GM12891 (cell line): ENCODE measurements around the gene BTBD9.

Experiments
- DNase-seq: peaks from one replicate; pipeline ENCODE4 v3.0.0; 2011; ENCODE audit warnings: low spot score; ENCODE audit not compliant: insufficient read length
- FAIRE-seq: peaks from 2 replicates; lab custom pipeline; 2011; peaks lifted over from hg19 to GRCh38; lab: Jason Lieb, UNC
- PAX5 ChIP-seq: IDR thresholded peaks from 2 replicates; pipeline ENCODE4 v1.6.1; 2011; ENCODE audit warnings: low read length, moderate library complexity, mild to moderate bottlenecking; ENCODE audit not compliant: insufficient read depth, severe bottlenecking
- POLR2A ChIP-seq: IDR thresholded peaks from 2 replicates; pipeline ENCODE4 v1.6.1; 2011; ENCODE audit warnings: low read depth, low read length, control low read depth
- POLR2AphosphoS5 ChIP-seq: IDR thresholded peaks from 2 replicates; pipeline ENCODE4 v1.6.1; 2011; ENCODE audit warnings: low read depth, low read length, control low read depth
- POU2F2 ChIP-seq: IDR thresholded peaks from 2 replicates; pipeline ENCODE4 v1.6.1; 2011; ENCODE audit warnings: low read depth, mild to moderate bottlenecking, control low read depth, low read length, moderate library complexity
- SPI1 ChIP-seq: IDR thresholded peaks from 2 replicates; pipeline ENCODE4 v1.6.1; 2011; ENCODE audit warnings: low read depth, low read length, control low read depth
- TAF1 ChIP-seq: IDR thresholded peaks from 2 replicates; pipeline ENCODE4 v1.6.1; 2011; ENCODE audit warnings: low read depth, low read length, control low read depth

BTBD9 gene

DNA sequence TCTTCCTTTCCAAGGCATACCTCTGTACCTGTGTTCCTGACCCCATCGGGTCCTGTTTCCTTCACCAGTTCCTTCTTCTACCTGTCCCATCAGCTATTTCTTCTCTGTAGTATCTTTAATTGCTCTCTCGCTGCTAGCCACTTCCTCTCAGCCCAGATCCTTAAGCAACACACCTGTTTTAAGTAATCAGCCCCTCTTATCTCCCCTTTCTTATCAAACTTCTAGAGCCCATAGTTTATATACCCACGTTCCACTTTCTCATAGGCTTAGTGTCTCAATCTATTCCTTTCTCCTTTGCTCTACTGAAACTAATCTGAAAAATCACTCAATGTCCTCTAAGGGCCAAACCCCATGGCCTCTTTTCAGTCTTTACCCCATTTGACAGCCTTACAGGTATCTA lies 239.6 kb downstream of the BTBD9 start:
- no peak for DNase-seq
- FAIRE-seq: no peak
- TF ChIP-seq PAX5: no peak
- TF ChIP-seq POLR2AphosphoS5: no peak
- TF ChIP-seq SPI1: no peak
- no peak for TF ChIP-seq TAF1
- TF ChIP-seq POU2F2: no peak
- no peak for TF ChIP-seq POLR2A

- FAIRE-seq (no peak), DNase-seq (no peak)
Measured at GRCh38 chr6:38396209-38396608, 243.5 kb downstream of the BTBD9 start.

GRCh38 chr6:38393986-38394385 lies 245.7 kb downstream of the BTBD9 start:
- FAIRE-seq: no peak
- no peak for DNase-seq

More at GRCh38 chr6:38396209-38396608, 243.5 kb downstream of the BTBD9 start:
- TF ChIP-seq POLR2AphosphoS5 (no peak), POLR2A (no peak), PAX5 (no peak)

GRCh38 chr6:38391626-38392579 lies 247.8 kb downstream of the BTBD9 start:
- DNase-seq: no peak
- no peak for TF ChIP-seq POLR2A
- TF ChIP-seq TAF1: no peak
- TF ChIP-seq POU2F2: no peak
- no peak for TF ChIP-seq POLR2AphosphoS5
- TF ChIP-seq PAX5: no peak
- no peak for TF ChIP-seq SPI1
- FAIRE-seq: no peak

More at GRCh38 chr6:38393986-38394385, 245.7 kb downstream of the BTBD9 start:
- TF ChIP-seq POLR2AphosphoS5: no peak
- no peak for TF ChIP-seq POU2F2
- no peak for TF ChIP-seq SPI1
- TF ChIP-seq POLR2A: no peak
- TF ChIP-seq PAX5: no peak
- TF ChIP-seq TAF1: no peak

GRCh38 chr6:38391206-38391605 lies 248.5 kb downstream of the BTBD9 start:
- no peak for FAIRE-seq
- no peak for TF ChIP-seq POU2F2
- no peak for TF ChIP-seq POLR2AphosphoS5
- no peak for TF ChIP-seq SPI1
- no peak for TF ChIP-seq POLR2A
- TF ChIP-seq TAF1: no peak
- TF ChIP-seq PAX5: no peak
- DNase-seq: no peak

DNA sequence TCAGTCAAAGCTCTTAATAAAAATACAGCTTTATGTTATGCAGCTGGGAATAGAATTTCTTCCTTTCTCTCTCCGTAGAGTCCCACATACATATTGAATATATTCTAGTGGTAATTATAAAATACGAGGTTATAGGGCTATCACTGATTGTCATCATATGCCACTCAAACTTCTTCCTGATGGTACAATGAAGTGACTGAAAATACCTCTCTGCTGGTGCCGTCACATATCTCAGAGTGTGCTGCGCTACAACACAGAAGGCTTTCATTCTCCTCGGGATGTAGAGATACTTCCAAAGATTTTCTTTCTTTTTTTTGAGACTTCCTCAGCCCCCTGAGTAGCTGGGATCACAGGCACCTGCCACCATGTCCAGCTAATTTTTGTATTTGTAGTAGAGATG lies 249.9 kb downstream of the BTBD9 start:
- no peak for TF ChIP-seq POU2F2
- FAIRE-seq (no peak), DNase-seq (no peak)

DNA sequence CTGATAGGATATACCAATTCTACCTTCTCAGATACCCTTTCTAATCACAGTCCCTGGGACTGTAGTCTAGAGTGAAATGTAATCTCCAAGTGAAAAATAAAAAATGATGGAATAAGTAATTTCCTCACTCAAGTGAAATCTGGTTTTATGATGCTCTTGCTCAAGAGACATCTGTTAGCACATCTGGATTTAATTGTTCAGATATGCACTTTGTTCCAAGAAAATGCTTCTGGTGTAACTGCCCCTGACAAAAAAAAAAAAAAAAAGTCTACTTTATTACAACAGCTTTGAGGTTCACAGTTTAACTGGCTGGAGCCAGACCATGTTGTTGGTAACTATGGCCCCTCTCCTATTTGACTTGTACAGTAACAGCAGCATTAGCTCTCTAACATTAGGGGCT lies 251.8 kb downstream of the BTBD9 start:
- DNase-seq: no peak
- TF ChIP-seq PAX5: no peak
- peak; percentile 26 for FAIRE-seq

DNA sequence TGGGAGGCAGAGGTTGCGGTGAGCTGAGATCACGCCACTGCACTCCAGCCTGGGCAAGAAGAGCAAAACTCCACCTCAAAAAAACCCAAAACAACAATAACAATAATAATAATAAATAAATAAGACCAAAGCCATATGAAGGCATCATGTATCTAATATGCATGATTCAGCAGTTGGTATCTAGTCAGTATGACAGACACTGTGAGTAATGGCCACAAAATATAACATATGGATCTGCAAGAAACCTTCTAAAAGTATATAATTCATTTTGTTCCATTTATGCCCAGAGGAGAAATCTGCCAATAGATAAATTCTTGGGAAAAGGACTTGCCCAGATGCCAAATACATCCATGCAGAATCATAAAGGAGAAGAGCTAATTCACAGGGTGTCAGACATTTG lies 252.3 kb downstream of the BTBD9 start:
- TF ChIP-seq POLR2AphosphoS5 (no peak), PAX5 (no peak), TAF1 (no peak), SPI1 (no peak), POU2F2 (no peak), POLR2A (no peak)
- no peak for FAIRE-seq
- no peak for DNase-seq

GRCh38 chr6:38378801-38379200 lies 260.9 kb downstream of the BTBD9 start:
- no peak for DNase-seq
- TF ChIP-seq PAX5: no peak
- no peak for TF ChIP-seq SPI1
- no peak for TF ChIP-seq TAF1
- TF ChIP-seq POU2F2: no peak
- no peak for TF ChIP-seq POLR2A
- no peak for TF ChIP-seq POLR2AphosphoS5
- FAIRE-seq: no peak

- DNase-seq: no peak
- FAIRE-seq: no peak
- TF ChIP-seq POLR2A (no peak), SPI1 (no peak), PAX5 (no peak), TAF1 (no peak), POLR2AphosphoS5 (no peak), POU2F2 (no peak)
Measured at GRCh38 chr6:38375937-38376336, 263.8 kb downstream of the BTBD9 start.
